GM11168 (cell line): ENCODE measurements around the gene HS3ST2.
"Not testable (repeated sequence)": the region's sequence is repeated elsewhere in the genome, so short reads cannot be mapped to it uniquely, and the experiment has no call there.

Source experiments
- in situ Hi-C: fragments of 300-500 bp; cut with MboI; formaldehyde crosslinking; loops from one replicate; pipeline ENCODE4 v1.12.0; 2022; ENCODE audit warnings: low sequenced_read_pairs; ENCODE audit not compliant: unreplicated experiment

The HS3ST2 gene

GRCh38 chr16:22928882-22929435 lies 115.0 kb downstream of the HS3ST2 start:
- in situ Hi-C loops: no loop called here

- in situ Hi-C loops: no loop called here
These were observed 115.5 kb downstream of the HS3ST2 start for GRCh38 chr16:22929461-22929860.

GRCh38 chr16:22932032-22932771 lies 118.2 kb downstream of the HS3ST2 start:
- in situ Hi-C loops: no loop called here

DNA sequence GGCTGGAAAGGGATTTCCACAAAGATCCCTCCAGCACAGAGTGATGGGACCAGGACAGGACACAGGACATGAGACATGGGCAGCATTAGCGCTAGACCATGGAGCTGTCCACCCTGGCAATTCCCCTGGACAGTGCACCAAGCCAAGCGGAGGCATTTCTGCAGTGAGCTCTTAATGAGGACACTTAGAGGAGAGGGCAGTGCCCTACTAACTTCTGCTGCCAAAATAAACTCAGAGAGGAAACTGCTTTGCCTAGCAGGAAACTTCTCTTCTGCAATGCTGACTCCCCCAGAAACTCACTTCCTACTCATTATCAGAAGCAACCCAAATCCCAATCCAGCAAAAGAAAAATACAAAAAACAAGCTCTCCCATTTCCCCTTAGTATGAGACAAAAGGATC lies 119.2 kb downstream of the HS3ST2 start:
- in situ Hi-C loops: no loop called here

DNA sequence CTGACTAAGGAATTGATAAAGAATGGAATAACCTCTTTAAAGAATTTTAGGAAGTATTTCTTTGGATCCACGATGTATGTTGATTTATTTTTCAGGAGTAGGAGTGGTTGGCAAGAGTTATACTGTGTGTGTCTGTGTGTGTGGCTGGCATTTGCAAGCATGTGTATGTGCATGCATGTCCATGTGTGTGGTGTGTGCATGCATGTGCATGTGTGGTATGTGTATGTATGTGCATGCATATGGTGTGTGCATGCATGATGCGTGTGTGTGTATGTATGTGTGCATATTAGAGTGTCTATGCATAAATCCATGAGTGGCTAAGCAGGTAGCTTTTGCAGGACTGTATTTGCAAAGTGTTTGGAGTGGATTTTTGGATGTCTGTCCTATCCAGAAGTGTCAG lies 120.8 kb downstream of the HS3ST2 start:
- in situ Hi-C loops: no loop called here

DNA sequence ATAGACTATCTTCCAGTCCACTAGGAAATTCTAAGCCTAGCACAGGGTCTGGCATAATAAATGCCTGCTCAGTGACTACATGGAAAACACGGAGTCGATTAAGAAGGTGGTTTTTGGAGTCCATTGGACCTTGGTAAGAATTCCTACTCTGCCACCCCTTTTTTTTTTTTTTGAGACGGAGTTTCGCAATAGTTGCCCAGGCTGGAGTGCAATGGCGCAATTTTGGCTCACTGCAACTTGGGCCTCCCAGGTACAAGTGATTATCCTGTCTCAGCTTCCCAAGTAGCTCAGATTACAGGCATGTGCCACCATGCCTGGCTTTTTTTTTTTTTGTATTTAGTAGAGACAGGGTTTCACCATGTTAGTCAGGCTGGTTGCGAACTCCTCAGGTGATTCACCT lies 123.2 kb downstream of the HS3ST2 start:
- in situ Hi-C loops: no loop called here

DNA sequence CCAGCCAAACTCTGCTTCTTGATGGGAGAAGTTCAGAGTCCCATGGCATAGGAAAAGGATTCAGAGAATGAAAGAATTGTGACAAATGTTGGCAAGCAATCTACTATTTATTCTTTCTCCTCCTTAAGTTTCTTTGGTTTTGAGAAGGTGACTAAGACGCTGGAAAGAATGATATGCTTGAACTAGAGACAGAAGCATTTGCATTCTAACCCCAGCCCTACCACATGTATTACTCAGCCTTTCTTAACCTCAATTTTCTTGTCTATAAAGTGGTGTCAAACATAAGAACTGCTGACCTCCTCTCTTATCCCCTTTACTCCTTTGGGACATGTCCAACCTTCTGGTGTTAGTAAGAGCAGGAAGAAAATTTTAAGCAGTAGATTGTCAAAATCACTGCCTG lies 124.7 kb downstream of the HS3ST2 start:
- in situ Hi-C loops: no loop called here

DNA sequence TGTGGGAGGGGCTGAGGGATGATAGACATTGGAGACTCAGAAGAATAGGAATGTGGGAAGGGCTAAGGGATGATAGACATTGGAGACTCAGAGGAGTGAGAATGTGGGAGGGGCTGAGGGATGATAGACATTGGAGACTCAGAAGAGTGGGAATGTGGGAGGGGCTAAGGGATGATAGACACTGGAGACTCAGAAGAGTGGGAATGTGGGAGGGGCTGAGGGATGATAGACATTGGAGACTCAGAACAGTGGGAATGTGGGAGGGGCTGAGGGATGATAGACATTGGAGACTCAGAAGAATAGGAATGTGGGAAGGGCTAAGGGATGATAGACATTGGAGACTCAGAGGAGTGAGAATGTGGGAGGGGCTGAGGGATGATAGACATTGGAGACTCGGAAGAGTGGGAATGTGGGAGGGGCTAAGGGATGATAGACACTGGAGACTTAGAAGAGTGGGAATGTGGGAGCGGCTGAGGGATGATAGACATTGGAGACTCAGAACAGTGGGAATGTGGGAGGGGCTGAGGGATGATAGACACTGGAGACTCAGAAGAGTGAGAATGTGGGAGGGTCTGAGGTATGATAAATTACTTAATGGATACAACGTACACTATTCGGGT lies 125.9 kb downstream of the HS3ST2 start:
- in situ Hi-C loops: not testable (repeated sequence)

GRCh38 chr16:22941970-22942501 lies 128.1 kb downstream of the HS3ST2 start:
- in situ Hi-C loops: no loop called here

DNA sequence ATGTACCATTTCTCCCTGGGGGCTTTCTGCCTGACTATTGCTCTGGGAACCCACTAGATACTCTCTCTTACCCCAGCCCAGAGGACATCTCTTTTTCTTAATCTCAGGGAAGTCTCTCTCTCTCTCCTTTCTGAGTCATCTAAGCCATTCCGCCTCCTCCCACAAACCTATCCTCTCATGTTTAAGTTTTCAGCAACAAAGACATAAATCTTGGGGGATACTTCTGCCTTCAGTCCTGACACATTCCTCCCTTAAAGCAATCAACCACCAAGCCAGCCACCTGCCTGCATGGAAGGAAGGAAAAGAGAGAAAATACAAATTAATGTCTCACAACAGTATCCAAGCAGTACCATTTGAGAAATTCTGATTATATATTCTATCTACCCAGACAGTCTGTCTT lies 128.8 kb downstream of the HS3ST2 start:
- in situ Hi-C loops: no loop called here

DNA sequence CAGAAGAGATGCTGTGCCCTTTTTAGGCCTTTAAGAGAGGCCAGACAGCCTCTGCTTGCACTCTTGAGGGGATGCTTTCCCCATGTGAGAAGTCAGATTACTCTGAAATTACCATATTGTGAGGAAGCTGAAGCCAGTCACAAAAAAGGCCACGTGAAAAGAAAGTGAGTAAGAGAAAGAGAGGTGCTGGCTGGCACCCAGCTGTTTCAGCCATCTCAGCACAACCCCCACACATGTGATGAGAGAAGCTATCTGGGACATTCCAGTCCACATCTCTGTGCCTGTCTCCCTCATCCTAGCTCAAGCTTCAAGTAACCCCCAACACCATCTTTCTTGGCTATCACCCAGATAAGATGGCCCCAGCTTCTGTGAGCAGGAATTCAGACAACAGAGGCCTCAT lies 131.4 kb downstream of the HS3ST2 start:
- in situ Hi-C loops: no loop called here

- in situ Hi-C loops: no loop called here
These were observed 132.5 kb downstream of the HS3ST2 start for GRCh38 chr16:22946433-22946832.

GRCh38 chr16:22948058-22948602 lies 134.2 kb downstream of the HS3ST2 start:
- in situ Hi-C loops: no loop called here

DNA sequence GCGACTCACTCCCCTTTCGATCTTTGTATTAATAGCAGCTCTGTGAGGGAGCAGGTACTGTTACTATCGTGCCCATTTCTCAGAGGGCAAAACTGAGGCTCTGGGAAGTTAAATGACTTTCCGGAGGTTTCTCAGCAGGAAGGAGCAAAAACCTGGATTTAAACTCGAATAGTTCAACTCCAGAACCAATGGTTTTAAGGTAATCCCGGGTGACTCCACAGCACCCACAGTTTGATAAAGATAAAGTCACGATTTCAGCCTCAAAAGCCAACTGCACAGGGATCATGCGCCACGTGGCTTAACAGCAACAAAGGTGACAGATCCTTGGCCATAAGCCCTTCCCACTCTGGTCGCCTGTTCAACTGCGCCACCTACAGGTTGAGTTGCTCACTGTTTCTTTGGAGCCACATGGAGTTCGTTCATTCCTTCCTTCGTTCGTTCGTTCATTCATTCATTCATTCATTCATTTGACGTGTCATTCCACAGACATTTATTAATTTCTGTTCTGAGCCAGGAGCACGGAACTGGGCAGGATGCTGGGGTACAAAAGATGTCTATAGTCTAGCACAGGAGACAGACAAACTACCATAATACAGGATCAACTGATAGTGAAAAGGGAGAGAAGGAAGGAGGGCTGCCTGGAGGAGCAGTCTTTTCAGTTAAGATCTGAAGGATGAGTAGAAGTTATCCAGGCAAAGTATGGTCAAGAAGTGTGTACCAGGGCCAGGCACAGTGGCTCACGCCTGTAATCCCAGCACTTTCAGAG lies 134.8 kb downstream of the HS3ST2 start:
- in situ Hi-C loops: no loop called here

DNA sequence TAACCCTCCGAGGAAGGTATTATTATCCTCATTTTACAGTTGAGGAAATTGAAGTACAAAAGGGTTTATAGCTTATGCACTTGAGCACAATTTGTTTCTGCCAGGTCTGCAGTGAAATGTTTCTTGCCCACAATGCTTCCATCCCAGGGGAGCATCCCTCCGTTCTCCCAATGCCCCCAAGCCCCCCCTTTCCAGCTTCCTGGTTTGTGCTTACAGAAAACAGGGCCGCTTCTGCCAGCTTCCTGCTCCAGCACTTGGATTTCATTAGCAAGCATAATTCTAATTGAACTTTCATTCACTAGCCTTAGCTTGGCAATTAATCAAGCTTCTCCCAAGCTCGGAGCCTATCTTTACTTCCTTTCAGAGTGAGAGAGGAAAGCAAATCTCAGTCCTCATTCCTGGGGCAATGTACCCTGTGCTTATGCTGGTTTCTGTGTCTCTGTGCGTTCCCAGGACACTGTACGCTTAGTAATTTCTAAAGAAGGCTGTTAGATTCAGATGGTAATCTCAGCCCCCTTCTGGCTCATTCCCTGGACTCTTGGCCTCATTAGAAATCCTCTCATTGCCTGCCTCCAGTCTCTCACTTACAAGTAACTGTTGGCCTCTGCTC lies 141.6 kb downstream of the HS3ST2 start:
- in situ Hi-C loops: no loop called here

- in situ Hi-C loops: no loop called here
These were observed 147.2 kb downstream of the HS3ST2 start for GRCh38 chr16:22961206-22961605.

- in situ Hi-C loops: no loop called here
These were observed 148.9 kb downstream of the HS3ST2 start for GRCh38 chr16:22962905-22963304.
